ENCODE measurements around the gene SGMS1.
"Not testable (repeated sequence)": the region's sequence is repeated elsewhere in the genome, so short reads cannot be mapped to it uniquely, and the experiment has no call there.

Gene SGMS1

DNA sequence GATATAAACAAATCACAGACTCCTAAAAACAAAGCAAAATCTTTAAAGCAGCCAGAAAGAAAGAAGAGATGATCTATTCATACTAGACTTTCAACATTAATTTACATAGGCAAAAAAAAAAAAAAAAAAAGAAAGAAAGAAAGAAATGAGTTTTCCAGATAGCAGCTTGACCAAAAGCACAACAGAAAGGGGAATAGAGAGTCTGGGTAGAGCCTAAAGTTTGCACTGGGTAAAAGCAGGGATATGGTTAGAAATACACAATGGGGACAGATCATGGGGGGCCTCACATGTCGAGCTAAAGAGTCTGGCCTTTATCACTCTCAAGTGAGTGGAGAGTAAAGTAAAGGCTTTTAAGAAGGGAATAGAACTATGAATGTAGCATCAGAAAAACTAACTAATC, 169.8 kb downstream of the SGMS1 start:
- DNase-seq: no peak

DNA sequence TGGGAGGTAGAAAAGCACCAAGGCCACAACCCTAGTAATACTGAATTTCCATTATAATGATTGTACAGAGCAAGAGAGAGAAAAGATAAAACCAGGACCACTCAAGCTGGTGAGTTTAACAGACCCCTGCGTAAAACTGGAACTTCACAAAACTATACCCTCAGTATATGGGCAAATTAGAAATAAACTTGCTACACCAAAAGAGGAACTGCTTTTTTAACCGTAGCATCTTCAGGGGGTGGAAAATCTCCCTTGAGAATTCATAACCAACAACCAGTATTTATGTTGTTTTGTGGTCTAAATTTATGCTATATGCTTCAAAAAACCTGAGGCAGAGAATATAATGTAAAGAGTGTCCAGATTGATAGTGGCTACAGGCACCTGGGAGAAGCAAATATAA, 171.2 kb downstream of the SGMS1 start:
- peak in 1 of 2 donors; percentile 19 for DNase-seq

- no peak for DNase-seq
Measured at GRCh38 chr10:50447691-50448090, 176.1 kb downstream of the SGMS1 start.

- DNase-seq: not testable (repeated sequence)
Measured at GRCh38 chr10:50445777-50446176, 178.0 kb downstream of the SGMS1 start.

- no peak for DNase-seq
Measured at GRCh38 chr10:50440489-50440888, 183.3 kb downstream of the SGMS1 start.

DNA sequence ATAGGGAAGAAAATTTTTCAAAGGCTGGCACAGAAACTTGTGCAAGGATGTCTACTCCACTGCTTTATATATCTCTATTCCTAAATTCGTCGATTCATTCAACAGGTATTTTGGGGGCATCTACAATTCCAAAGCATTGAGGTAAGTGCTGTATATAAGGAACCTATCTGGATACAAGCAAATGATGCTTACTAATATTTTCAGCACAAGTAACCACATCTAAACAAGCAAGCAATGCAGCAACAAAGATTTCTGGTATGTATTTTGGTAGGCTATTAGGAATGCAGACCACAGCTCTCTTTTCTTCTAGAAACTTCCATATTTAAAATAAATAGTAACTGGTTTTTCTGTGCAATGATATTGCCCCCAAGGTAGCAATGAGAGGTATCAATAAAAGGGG, 183.9 kb downstream of the SGMS1 start:
- no peak for DNase-seq

GRCh38 chr10:50439187-50439586, 184.6 kb downstream of the SGMS1 start:
- no peak for DNase-seq

DNA sequence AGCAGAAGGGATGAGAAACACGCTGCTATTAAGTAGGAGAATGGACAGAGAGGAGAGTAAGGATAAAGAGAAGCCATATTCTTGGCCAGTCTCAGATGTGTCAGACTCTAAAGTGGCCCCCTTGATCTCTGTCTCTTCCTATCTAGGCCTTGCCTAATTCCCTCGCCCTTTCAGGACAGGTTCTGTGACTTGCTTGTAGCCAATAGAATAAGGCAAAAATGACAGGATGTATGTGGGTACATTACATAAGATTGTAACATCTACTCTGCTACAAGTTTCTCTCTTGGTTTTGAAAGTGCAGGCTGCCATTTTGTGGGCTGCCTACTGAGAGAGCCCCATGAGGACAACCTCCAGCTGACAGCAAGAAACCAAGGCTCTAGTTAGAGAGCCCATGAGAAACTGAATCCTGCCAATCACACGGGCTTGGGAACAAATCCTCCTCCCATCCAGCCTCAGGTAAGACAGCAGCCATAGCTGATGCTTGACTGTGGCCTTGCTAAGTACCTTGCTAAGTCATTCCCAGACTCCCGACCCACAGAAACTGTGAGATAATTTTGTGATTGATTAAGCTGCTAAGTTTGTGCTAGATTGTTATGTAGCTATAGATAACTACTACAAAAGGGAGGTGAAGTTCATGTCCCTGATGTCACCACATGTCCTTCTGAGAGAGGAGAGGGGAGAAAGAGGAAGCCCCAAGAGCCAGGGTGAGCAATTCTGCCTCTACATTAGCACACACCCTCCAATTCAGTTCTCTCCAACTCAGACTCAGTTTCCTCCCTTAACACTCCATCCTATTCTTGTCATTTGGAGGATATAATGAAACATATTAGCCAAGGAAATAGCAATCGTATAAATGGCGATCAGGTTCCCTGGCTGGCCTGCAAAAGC, 185.5 kb downstream of the SGMS1 start:
- no peak for DNase-seq

- no peak for DNase-seq
Measured at GRCh38 chr10:50437248-50437647, 186.5 kb downstream of the SGMS1 start.

DNA sequence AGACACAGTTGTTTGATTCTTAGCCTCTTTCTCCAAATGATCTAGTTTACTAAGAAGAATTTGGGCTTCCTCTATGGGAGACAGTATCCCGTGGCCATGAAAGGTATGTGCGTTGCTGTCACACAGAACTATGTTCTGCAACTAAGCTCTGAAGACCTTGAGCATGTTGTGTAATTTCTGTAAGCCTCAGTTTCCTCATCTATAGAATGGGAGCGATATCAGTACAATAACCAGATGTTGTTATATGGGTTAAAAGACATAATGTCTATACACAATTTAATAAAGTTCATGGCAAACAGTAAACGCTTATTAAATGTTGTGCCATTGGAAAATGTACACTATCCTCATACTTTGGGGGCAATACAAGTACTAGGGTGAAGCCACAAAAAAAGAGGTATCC, 187.0 kb downstream of the SGMS1 start:
- DNase-seq: no peak

DNA sequence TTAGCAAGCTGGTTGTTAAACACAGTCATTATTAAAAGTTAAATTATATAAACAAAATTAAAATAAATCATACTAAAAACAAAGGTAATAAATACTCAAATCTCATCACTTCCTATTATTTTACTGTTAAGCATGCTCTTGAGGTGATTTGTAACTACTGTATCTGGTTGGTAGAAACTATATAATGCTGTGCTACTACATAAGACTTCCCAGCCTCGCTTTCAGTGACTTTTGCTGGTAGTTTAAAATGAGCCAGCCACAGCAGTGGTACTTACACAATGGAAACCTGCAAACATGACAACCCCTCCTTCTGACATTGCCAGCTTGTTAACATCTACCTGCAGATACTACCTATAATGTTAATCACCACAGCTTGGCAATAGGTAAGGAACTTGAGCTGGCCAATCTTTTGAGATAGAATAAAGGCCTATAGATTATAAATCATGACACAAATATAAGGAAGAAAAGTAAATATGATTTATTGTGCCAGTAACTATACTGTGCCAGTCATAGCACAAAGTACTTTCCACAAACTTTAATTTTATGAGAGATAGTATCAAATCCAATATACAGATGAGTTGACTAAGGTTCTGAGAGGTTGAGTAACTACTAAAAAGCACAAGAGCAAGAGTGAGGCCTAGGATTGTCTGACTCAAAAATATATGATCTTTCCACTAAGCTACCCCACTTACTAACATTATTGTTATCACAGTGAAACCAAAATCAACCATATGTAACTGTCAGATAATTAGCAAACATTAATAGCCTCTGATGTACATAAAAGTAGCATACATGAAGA, 191.3 kb downstream of the SGMS1 start:
- no peak for DNase-seq

DNA sequence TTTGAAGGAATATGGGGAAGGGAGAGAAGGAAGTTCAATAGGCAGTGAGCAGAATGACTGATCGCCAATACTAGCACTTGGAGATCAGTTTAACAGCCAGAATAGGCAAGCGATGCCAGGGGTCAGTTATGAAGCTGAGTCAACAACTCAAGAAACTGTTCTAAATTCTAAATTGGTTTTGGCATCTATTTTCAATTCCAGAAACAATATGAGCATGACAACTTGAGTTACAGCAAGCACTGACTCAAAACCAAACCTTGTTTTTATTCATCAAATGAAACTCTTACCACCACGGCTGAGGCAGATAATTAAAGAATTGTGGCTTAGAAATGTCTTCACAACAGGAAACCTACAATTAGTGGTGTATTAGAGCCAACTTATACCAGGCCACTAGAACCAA, 192.0 kb downstream of the SGMS1 start:
- no peak for DNase-seq

DNA sequence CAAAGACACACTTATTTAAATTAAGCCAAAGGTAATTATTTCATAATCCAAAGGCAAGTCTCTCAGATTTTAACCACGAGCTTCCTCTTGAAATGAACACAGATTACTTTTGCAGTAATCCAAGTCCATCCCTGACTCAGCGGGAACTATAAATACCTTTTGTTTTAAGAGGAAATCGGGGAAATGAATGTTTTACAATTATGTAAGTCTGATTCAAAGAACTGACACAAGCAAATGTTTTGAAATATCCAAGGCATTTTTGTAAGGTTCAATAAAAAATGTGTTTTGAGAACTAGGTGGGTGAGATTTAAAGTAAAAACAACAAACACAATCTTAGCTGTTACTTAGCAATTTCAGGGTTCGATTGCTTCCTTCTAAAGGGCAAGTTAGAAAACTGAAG, 192.6 kb downstream of the SGMS1 start:
- DNase-seq: no peak

DNA sequence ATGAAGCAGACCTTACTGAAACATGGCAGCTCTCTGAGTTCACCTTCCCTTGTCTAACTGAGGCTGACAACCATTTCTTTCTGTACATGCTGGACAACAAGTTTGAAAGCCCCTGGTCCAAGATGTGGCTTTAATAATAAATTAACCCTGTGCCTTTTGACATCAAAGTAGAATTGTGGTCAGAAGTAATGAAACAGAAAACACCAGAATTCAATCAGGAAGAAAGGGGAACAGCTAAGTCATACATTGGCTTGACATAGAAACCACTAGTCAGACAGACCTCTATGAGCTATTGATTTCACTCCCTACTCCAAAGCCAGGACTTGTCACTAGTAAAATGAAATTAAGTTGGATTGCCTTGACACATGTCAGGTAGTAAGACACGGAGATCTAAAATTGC, 197.3 kb downstream of the SGMS1 start:
- DNase-seq: no peak

DNA sequence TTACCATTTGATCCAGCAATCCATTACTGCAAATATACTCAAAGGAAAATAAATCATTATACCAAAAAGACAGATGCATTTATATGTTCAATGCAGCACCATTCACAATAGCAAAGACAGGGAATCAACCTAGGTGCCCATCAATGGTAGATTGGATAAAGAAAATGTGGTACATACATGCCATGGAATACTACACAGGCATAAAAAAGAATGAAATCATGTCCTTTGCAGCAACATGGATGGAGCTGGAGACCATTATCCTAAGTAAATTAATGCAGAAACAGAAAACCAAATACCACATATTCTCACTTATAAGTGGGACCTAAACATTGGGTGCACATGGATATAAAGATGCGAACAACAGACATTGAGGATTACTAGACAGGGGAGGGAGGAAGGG, 198.5 kb downstream of the SGMS1 start:
- DNase-seq: not testable (repeated sequence)

GRCh38 chr10:50423448-50423847, 200.3 kb downstream of the SGMS1 start:
- DNase-seq: no peak

DNA sequence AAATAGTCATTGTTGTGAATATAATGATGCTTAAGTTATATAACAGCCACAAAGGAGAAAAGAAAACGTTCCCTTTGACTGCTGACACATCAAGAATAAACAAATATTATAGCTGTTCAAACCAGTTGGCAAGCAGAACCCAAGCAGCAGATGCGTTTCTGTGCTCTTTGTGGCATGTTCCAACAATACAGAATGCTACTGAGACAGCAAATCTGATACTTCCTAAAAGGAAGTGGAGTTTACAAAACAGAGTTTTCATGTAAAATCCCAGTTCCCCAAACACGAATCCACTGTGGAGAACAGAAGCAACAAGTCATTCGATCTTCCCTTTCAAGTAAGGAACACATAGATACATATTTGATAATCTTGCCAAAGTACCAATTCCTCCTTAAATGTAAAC, 201.5 kb downstream of the SGMS1 start:
- DNase-seq: no peak

DNA sequence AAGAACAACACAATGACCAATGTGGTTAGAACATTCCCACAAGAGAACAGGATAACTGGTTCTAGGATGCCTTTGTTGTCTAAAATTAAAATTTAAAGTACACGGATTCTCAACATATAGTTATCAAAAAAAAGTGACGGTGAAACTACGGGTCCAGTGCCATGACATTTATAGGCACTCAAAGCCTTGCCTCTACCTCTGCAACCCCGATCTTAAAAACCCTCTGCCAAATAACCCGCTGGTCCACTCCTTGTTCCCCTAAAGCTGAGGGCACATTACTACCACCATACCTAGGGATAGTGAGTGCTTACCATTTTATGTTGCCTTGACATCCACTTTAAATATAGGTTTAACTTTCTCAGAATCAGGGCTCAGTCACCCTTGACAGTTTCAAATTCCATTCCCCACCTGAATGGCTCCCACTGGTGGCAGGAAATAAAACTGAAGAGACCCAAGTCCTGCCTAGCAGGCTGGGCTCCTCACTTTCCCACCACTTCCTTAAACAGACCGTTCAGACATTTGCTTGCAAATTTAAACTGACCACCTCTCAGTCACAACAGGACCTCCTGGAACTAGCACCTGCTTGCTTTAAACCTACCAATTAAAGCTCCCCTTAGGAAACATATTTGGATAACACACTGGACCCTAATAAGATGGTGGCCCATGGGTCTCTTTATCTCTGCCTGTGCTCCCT, 202.6 kb downstream of the SGMS1 start:
- DNase-seq: peak in 1 of 2 donors; percentile 39

GRCh38 chr10:50420196-50420595, 203.6 kb downstream of the SGMS1 start:
- no peak for DNase-seq

GRCh38 chr10:50419756-50420155, 204.0 kb downstream of the SGMS1 start:
- no peak for DNase-seq

DNA sequence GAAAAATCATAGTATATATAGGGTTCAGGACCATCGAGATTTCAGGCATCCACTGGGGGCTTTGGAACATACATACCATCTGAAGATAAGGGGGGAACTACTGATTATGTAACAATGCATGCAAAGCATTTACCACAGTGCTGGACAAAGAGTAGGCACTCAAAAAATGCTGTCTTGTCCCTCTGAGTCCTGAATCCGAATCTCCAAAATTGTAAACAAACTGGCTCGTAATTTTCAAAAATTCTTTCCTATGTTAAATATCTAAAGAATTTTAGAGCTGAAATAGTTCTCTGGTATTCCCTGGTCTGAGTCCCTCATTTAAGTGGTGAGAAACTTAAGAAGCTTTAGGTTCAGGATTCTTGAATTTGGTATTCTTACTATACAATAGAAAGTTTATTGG, 204.7 kb downstream of the SGMS1 start:
- DNase-seq: no peak

GRCh38 chr10:50417886-50418830, 205.6 kb downstream of the SGMS1 start:
- peak; percentile 47 to 70 for DNase-seq
